COLO668 (cell line): ENCODE results near the gene MALRD1.

Source experiments
- DNase-seq: peaks from one replicate; lab custom pipeline; 2025; ENCODE audit not compliant: unreplicated experiment; lab: John Stamatoyannopoulos, UW

Gene MALRD1

GRCh38 chr10:19333631-19334030, 285.0 kb downstream of the MALRD1 start:
- DNase-seq = no peak

- DNase-seq = no peak
Measured at GRCh38 chr10:19347621-19348020, 299.0 kb downstream of the MALRD1 start.

GRCh38 chr10:19367176-19367575, 318.6 kb downstream of the MALRD1 start:
- no peak for DNase-seq

- DNase-seq = no peak
Measured at GRCh38 chr10:19373988-19374387, 325.4 kb downstream of the MALRD1 start.

GRCh38 chr10:19385846-19386450, 337.3 kb downstream of the MALRD1 start:
- DNase-seq = no peak

- DNase-seq = no peak
Measured at GRCh38 chr10:19408924-19409323, 360.3 kb downstream of the MALRD1 start.

GRCh38 chr10:19411119-19411518, 362.5 kb downstream of the MALRD1 start:
- DNase-seq = no peak

GRCh38 chr10:19412531-19412930, 363.9 kb downstream of the MALRD1 start:
- DNase-seq = no peak

GRCh38 chr10:19416164-19416563, 367.6 kb downstream of the MALRD1 start:
- no peak for DNase-seq

- DNase-seq = no peak
Measured at GRCh38 chr10:19417740-19418139, 369.1 kb downstream of the MALRD1 start.

- DNase-seq = no peak
Measured at GRCh38 chr10:19421674-19422073, 373.1 kb downstream of the MALRD1 start.

GRCh38 chr10:19426034-19426433, 377.4 kb downstream of the MALRD1 start:
- no peak for DNase-seq

- DNase-seq = no peak
Measured at GRCh38 chr10:19431622-19432351, 383.2 kb downstream of the MALRD1 start.

GRCh38 chr10:19449860-19450259, 401.3 kb downstream of the MALRD1 start:
- no peak for DNase-seq

GRCh38 chr10:19451356-19451755, 402.8 kb downstream of the MALRD1 start:
- no peak for DNase-seq

- DNase-seq = no peak
Measured at GRCh38 chr10:19451937-19452336, 403.3 kb downstream of the MALRD1 start.

- no peak for DNase-seq
Measured at GRCh38 chr10:19453967-19454366, 405.4 kb downstream of the MALRD1 start.

- DNase-seq = no peak
Measured at GRCh38 chr10:19461588-19461987, 413.0 kb downstream of the MALRD1 start.

- DNase-seq = no peak
Measured at GRCh38 chr10:19466709-19467108, 418.1 kb downstream of the MALRD1 start.

- no peak for DNase-seq
Measured at GRCh38 chr10:19468413-19468812, 419.8 kb downstream of the MALRD1 start.

GRCh38 chr10:19469521-19469920, 420.9 kb downstream of the MALRD1 start:
- DNase-seq = no peak

- no peak for DNase-seq
Measured at GRCh38 chr10:19479854-19480253, 431.3 kb downstream of the MALRD1 start.

- DNase-seq = no peak
Measured at GRCh38 chr10:19480353-19480752, 431.8 kb downstream of the MALRD1 start.
